NOMO-1 treated with dmso at 0.1 percent for 144 hours (cell line): ENCODE results near the gene CCR7.

ENCODE experiments used
- DNase-seq: peaks from one replicate; lab custom pipeline; 2025; ENCODE audit not compliant: unreplicated experiment; lab: John Stamatoyannopoulos, UW

CCR7 gene

GRCh38 chr17:40538936-40539705, 26.2 kb downstream of the CCR7 start:
- DNase-seq: no peak

DNA sequence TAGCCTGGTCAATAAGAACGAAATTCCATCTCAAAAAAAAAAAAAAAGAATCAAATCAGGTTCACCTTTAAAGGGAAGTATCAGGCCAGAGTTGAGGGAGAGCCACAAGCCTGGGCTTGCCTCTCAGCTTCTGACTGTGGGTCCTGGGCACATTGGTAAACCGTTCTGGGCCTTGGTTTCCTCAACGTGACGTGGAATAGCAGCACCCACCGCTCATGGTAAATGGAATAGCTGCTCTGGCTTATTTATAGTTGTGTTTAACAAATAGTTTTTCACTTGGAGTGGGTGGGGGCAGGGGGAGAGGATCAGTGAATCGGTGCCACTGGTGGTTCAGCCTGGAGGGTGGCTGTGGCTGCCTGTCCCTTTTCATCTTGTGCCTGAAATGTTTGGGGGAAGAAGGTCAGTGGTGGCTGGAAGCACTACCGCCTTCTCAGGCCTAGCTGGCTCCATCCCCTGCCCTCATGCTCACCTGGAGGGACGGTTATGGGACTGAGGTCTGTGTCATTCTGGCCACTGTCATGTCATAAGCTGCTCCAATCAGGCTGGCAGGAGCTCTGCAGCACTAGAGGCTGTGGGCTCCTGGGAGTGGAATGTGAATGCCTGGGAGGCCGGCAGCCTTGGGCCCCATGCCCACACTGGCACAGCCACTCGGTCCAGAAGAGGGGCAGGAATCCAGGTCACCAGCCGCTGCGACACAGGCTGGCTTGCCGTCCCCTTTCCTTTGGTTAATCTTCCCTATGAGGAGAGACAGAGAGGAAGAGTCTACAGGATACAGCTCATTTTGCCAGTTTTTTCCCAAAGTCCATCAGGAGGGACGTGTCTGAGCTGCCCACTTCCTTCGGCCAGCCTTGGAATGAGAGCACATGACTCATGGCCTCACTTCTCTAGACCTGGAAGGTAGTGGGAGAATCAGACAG, 27.0 kb downstream of the CCR7 start:
- DNase-seq: no peak

GRCh38 chr17:40536295-40537171, 28.7 kb downstream of the CCR7 start:
- no peak for DNase-seq

- no peak for DNase-seq
Observed at GRCh38 chr17:40535924-40536294, 29.4 kb downstream of the CCR7 start.

DNA sequence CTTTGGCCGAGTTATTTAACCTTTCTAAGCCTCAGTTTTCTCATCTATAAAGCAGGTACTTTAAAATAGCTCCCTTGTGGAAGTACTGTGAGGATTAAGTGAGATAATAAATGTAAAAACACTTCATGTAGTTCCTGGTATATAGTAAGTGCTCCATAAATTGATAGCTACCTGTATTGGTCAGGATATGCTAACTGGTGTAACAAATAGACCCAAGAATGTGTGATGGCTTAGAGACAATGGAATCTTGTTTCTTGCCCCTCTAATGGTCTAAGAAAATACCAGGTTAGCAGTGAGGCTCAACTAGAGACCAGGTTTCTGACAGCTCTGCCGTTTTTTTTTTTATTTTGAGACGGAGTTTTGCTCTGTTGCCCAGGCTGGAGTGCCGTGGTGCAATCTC, 29.8 kb downstream of the CCR7 start:
- DNase-seq: no peak

GRCh38 chr17:40534371-40535189, 30.7 kb downstream of the CCR7 start:
- DNase-seq: no peak

DNA sequence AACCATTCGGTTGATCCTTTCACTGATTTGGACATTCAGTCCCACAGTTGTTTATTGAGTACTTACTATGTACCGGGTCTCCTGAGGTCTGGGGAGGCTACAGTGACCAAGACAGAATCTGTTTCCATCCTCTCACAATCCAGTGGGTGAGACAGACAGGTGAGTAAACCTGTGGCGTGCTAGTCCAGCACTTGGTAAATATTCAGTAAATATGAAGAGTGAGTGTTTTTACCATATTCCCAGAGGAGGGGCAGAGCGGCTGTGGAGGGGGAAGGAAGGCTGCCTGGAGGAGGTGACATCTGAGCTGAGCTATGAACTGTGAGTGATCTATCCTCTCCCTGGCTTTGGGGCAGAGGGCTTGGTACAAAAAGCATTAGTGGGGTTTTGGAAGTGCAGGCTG, 31.4 kb downstream of the CCR7 start:
- DNase-seq: no peak

- no peak for DNase-seq
Observed at GRCh38 chr17:40532520-40533253, 32.6 kb downstream of the CCR7 start.

GRCh38 chr17:40531051-40531991, 34.0 kb downstream of the CCR7 start:
- DNase-seq: no peak

DNA sequence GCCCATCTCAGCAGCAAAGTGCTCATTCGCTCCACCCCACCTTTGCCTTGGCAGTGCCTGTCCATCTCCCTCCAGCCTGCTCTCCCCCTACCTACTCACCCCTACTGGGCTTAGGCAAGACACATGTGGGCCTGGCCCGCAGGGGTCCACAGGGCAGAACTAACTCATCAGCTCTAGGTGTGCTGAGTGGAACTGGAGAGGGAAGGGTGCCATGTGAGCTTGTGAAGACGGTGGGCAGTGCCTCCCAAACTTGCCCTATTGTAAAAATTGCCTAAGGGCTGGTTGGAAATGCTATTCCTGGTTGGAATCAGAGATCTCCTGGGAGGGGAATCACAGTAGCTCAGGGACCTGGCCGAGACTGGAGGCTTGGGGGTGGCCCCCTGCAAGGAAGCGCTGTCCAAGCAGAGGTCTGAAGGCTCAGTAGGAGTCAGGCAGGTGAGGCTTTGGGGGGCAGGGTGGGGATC, 34.7 kb downstream of the CCR7 start:
- DNase-seq: no peak

DNA sequence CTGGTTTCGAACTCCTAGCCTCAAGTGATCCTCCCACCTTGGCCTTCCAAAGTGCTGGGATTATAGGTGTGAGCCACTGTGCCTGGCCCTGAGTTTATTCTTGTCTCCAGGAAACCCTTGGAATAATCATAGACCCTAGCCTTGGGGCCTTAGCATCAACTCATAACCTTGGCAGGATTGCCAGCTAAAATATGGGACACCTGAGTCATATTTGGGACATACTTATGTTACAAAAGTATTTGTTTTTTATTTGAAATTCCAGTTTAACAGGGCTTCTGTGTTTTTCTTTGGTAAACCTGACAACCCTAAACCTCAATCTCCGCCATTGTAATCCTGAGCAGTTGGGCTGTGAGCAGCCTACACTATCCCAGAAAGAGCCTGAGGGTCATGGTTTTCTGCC, 35.3 kb downstream of the CCR7 start:
- DNase-seq: no peak

GRCh38 chr17:40528692-40529417, 36.4 kb downstream of the CCR7 start:
- no peak for DNase-seq

DNA sequence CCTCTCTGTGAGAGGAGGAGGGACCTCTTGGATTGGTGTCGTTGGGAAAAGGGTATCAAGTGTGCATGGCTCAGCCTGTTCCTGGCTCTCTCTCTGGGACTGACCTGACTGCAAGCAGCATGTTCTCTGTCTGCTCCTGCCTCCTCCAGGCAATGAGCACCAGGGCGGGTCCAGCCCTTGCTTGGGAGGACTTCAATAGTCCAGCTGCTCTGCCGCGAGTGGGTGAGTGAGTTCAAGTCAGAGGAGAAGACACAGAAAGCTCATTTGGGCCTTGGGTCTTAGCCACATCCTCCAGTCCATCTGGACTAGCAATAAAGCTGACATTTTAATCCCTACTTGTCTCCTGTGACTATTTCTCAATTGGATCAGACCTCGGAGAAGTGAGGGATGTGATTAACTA, 38.6 kb downstream of the CCR7 start:
- no peak for DNase-seq

- DNase-seq: no peak
Observed at GRCh38 chr17:40525294-40525693, 40.0 kb downstream of the CCR7 start.

DNA sequence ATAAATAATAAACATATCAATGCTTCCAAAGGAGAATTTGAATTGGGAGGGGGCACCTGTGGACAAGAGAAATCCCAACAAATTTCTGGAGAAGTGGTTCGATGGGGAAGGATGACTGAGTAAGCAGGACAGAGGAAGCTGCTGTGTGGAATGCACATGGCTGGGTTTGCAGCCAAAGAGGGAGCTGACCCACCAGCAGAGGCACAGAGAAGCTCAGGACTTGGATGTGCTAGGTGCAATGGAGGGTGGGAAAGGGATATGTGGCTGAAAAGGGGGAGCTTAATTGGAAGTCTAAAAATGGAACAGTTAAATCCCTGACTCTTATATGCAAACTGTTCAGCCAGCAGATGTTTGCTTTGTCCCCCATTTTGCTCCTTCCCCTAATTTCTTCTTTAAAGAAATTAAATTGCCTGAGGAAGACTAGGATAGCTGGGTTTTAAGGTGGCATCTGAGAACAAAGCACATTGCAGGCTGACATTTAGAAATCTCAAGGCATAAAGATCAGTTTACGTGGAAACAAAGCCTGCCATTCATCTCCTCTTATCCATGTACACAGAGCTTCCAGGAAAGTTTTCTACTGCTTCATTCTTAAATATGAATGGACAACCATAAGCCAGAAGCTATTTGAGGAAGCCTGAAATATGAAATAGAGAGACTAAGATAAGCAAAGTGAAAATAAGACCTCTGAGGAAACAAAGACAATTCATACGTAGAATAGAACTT, 40.9 kb downstream of the CCR7 start:
- DNase-seq: no peak

GRCh38 chr17:40522961-40523310, 42.3 kb downstream of the CCR7 start:
- DNase-seq: no peak

DNA sequence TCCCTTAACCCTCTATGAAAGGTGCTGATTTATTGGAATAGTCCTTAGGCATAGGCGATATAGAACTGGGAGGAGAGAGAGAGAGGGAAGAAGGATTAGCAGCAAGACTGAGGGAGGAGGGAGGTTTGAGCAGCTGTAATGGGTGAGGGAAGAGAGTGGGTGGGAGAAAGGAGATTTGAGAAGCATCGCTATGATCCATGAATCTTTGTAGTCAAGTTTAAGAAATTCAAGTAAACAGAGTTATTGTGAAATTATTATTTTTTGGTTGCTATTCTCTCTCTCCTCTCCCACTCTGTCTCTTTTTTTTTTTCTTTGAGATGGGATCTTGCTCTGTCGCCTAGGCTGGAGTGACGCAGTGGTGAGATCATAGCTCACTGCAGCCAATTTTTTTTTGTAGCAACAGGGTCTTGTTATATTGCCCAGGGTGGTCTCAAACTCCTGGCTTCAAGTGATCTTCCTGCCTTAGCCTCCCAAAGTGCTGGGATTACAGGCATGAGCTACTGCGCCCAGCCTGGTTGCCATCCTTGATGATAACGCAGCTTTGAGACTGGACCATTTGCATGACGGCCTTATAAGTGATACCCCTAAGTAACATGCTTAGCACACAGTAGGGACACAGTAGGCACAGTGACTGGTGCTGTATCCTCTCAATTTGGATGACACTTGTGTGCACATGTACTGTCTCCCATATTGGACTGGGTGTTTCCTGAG, 42.9 kb downstream of the CCR7 start:
- DNase-seq: no peak
